ENCODE data around the gene KIRREL1. TPM values are rescaled to one million over a fixed set of nuclear protein-coding genes. Genes with fewer than 3 reads are reported as not detected.

The KIRREL1 gene
- total and polyA plus RNA-seq, 2 experiments from 2014 or later: 5.1 to 35.2 TPM

DNA sequence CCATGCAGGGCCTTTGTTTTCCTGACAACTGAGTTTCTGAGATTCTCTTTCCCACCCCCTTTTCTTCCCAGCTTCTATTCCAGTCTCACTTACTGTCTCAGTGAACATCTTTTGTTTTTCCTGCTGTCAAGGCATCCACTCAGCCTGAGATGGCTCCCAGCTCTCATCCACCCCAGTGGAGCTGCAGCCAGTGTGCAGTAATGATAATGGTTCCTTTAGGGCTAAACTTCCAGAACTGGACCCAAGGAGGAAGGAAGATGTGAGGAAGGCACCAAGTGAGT, 44.4 kb upstream of the KIRREL1 start:
- Histone ChIP-seq H3K4me3 (no peak overlapping the region), H3K27ac (ENCODE audit: low read depth) (no peak overlapping the region), H3K4me2 (no peak overlapping the region), H3K4me1 (ENCODE audit: insufficient read depth) (no peaks in the 10 kb centered on the region), H3K9me2 (ENCODE audit: insufficient read depth) (no peaks in the 10 kb centered on the region), H3F3A (replicated peaks; ENCODE audit: low read depth) (no peaks in the 10 kb centered on the region), H4K20me1 (replicated peaks; ENCODE audit: insufficient read depth) (no peaks in the 10 kb centered on the region; the same call in 1 of the 2 replicates), H3K27me3 (ENCODE audit: insufficient read depth) (no peaks in the 10 kb centered on the region), H3K36me3 (ENCODE audit: insufficient read depth) (no peaks in the 10 kb centered on the region), H3K79me2 (replicated peaks; ENCODE audit: insufficient read depth) (no peaks in the 10 kb centered on the region), H2AFZ (no peak overlapping the region)
- Mint-ChIP-seq H3K4me3 (no peak overlapping the region), H3K9me3 (no peaks in the 10 kb centered on the region), H3K36me3 (ENCODE audit: low read depth) (no peaks in the 10 kb centered on the region), H3K27ac (no peak overlapping the region), H3K27me3 (ENCODE audit: insufficient read depth, low read depth, poor library complexity) (no peaks in the 10 kb centered on the region), H3K4me1 (peaks cover 5% of the 10 kb centered on the region; the same call in 1 of the 3 replicates)
- no peak for ATAC-seq
- no peak for DNase-seq (ENCODE audit: low spot score)
- TF ChIP-seq CREB1 (CRISPR knock-in tag; IDR thresholded peaks at IDR 0.05; ENCODE audit: low read depth) (no peak), EZH2 (IDR thresholded peaks at IDR 0.05; ENCODE audit: low read depth, unreplicated experiment) (no peak), ZNF114 (CRISPR knock-in tag; IDR thresholded peaks at IDR 0.05) (no peak), EZH2phosphoT487 (IDR thresholded peaks at IDR 0.05; ENCODE audit: unreplicated experiment) (no peak), ZNF331 (CRISPR knock-in tag; IDR thresholded peaks at IDR 0.05; ENCODE audit: low read depth) (no peak), STAT1 (IDR thresholded peaks at IDR 0.05; ENCODE audit: unreplicated experiment) (no peak), JUNB (IDR thresholded peaks at IDR 0.05; ENCODE audit: unreplicated experiment) (no peak), POLR2AphosphoS5 (IDR thresholded peaks at IDR 0.05; ENCODE audit: low read depth) (no peak)
- TF ChIP-seq, protein P1, sequence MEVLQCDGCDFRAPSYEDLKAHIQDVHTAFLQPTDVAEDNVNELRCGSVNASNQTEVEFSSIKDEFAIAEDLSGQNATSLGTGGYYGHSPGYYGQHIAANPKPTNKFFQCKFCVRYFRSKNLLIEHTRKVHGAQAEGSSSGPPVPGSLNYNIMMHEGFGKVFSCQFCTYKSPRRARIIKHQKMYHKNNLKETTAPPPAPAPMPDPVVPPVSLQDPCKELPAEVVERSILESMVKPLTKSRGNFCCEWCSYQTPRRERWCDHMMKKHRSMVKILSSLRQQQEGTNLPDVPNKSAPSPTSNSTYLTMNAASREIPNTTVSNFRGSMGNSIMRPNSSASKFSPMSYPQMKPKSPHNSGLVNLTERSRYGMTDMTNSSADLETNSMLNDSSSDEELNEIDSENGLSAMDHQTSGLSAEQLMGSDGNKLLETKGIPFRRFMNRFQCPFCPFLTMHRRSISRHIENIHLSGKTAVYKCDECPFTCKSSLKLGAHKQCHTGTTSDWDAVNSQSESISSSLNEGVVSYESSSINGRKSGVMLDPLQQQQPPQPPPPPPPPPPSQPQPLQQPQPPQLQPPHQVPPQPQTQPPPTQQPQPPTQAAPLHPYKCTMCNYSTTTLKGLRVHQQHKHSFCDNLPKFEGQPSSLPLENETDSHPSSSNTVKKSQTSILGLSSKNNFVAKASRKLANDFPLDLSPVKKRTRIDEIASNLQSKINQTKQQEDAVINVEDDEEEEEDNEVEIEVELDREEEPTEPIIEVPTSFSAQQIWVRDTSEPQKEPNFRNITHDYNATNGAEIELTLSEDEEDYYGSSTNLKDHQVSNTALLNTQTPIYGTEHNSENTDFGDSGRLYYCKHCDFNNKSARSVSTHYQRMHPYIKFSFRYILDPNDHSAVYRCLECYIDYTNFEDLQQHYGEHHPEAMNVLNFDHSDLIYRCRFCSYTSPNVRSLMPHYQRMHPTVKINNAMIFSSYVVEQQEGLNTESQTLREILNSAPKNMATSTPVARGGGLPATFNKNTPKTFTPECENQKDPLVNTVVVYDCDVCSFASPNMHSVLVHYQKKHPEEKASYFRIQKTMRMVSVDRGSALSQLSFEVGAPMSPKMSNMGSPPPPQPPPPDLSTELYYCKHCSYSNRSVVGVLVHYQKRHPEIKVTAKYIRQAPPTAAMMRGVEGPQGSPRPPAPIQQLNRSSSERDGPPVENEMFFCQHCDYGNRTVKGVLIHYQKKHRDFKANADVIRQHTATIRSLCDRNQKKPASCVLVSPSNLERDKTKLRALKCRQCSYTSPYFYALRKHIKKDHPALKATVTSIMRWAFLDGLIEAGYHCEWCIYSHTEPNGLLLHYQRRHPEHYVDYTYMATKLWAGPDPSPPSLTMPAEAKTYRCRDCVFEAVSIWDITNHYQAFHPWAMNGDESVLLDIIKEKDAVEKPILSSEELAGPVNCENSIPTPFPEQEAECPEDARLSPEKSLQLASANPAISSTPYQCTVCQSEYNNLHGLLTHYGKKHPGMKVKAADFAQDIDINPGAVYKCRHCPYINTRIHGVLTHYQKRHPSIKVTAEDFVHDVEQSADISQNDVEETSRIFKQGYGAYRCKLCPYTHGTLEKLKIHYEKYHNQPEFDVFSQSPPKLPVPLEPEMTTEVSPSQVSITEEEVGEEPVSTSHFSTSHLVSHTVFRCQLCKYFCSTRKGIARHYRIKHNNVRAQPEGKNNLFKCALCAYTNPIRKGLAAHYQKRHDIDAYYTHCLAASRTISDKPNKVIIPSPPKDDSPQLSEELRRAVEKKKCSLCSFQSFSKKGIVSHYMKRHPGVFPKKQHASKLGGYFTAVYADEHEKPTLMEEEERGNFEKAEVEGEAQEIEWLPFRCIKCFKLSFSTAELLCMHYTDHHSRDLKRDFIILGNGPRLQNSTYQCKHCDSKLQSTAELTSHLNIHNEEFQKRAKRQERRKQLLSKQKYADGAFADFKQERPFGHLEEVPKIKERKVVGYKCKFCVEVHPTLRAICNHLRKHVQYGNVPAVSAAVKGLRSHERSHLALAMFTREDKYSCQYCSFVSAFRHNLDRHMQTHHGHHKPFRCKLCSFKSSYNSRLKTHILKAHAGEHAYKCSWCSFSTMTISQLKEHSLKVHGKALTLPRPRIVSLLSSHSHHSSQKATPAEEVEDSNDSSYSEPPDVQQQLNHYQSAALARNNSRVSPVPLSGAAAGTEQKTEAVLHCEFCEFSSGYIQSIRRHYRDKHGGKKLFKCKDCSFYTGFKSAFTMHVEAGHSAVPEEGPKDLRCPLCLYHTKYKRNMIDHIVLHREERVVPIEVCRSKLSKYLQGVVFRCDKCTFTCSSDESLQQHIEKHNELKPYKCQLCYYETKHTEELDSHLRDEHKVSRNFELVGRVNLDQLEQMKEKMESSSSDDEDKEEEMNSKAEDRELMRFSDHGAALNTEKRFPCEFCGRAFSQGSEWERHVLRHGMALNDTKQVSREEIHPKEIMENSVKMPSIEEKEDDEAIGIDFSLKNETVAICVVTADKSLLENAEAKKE (CRISPR knock-in tag; IDR thresholded peaks at IDR 0.05): no peak
- TF ChIP-seq, protein P2, sequence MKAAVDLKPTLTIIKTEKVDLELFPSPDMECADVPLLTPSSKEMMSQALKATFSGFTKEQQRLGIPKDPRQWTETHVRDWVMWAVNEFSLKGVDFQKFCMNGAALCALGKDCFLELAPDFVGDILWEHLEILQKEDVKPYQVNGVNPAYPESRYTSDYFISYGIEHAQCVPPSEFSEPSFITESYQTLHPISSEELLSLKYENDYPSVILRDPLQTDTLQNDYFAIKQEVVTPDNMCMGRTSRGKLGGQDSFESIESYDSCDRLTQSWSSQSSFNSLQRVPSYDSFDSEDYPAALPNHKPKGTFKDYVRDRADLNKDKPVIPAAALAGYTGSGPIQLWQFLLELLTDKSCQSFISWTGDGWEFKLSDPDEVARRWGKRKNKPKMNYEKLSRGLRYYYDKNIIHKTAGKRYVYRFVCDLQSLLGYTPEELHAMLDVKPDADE (IDR thresholded peaks at IDR 0.05): no peak

Measured in GM23338 (cell line).